HepG2 (cell line): ENCODE results near the gene TNFSF13B. TPM values are rescaled to one million over a fixed set of nuclear protein-coding genes. Genes with fewer than 3 reads are reported as not detected.
"Not testable (repeated sequence)": the region's sequence is repeated elsewhere in the genome, so short reads cannot be mapped to it uniquely, and the experiment has no call there.

ENCODE experiments used
- ATAC-seq: fragments of 200-7000 bp; cut with Tn5 transposase; 3 replicates; pipeline ENCODE4 v1.9.1; 2020; ENCODE audit warnings: mild to moderate bottlenecking, moderate library complexity
- BruUV-seq: library from RNA; stranded (reverse); fragments of 400-500 nt; replicated peaks from 2 replicates; lab custom pipeline; 2021; lab: Mats Ljungman, UMichigan
- CTCF ChIA-PET: fragments of 300-600 bp; formaldehyde crosslinking; extraction: SDS; loops from one replicate; lab custom pipeline; 2021; ENCODE audit warnings: low total read pairs, inconsistent platforms, low intra/inter-chr PET ratio; lab: Yijun Ruan, JAX
- POLR2A ChIA-PET: fragments of 350-600 bp; sonication (Branson Sonifier 250); formaldehyde crosslinking; loops from one replicate; lab custom pipeline; 2020; ENCODE audit warnings: antibody characterized with exemption, inconsistent platforms; lab: Yijun Ruan, JAX
- DNase-seq: peaks from one replicate; pipeline ENCODE4 v3.0.0-alpha.2; 2015; ENCODE audit warnings: low spot score
- FAIRE-seq: peaks from 3 replicates; lab custom pipeline; 2011; peaks lifted over from hg19 to GRCh38; lab: Jason Lieb, UNC
- H2AFZ ChIP-seq: one replicate; pipeline ENCODE4 v1.6.1; 2011; ENCODE audit warnings: low read length, inconsistent platforms
- H3K27ac ChIP-seq: fragments of 300-600 bp; 3 replicates; pipeline ENCODE4 v1.8.0; 2011; ENCODE audit warnings: mixed run types, mild to moderate bottlenecking, mixed read lengths, low read length, inconsistent platforms; ENCODE audit not compliant: insufficient read depth; ENCODE audit errors: extremely low read length
- H3K27me3 ChIP-seq, 2 experiments: fragments of 200-600 bp in 1 of 2; 2 replicates in 1 of 2; 3 replicates in 1 of 2; pipeline versions ENCODE4 v1.6.0 to v1.8.0; 2011; ENCODE audit warnings: low read length in 2 of 2, mild to moderate bottlenecking in 2 of 2, moderate library complexity in 2 of 2, inconsistent platforms in 1 of 2; ENCODE audit not compliant: insufficient read depth in 2 of 2, control insufficient read depth in 1 of 2
- H3K36me3 ChIP-seq, 2 experiments: fragments of 200-600 bp in 1 of 2; replicated peaks in 1 of 2; 2 replicates in 1 of 2; 3 replicates in 1 of 2; pipeline versions ENCODE4 v1.5.1 to v1.8.0; 2011; ENCODE audit warnings: low read length in 2 of 2, inconsistent platforms in 1 of 2; ENCODE audit not compliant: insufficient read depth in 2 of 2, control insufficient read depth in 1 of 2
- H3K4me1 ChIP-seq: 2 replicates; pipeline ENCODE4 v1.5.1; 2012; ENCODE audit warnings: low read length, inconsistent platforms; ENCODE audit not compliant: insufficient read depth
- H3K4me2 ChIP-seq: 2 replicates; pipeline ENCODE4 v1.6.0; 2011; ENCODE audit warnings: low read depth, low read length, inconsistent platforms
- H3K4me3 ChIP-seq, 3 experiments: fragments of 200-600 bp in 1 of 3; sonication (generic), shearing (Covaris generic) in 1 of 3; replicated peaks in 1 of 3; 2 replicates each; pipeline ENCODE4 v1.5.1; 2011 to 2016; ENCODE audit warnings: low read length in 3 of 3, inconsistent platforms in 2 of 3, low read depth in 2 of 3, mild to moderate bottlenecking in 2 of 3, control low read depth in 1 of 3, mixed read lengths in 1 of 3; ENCODE audit not compliant: insufficient read depth in 1 of 3
- H3K79me2 ChIP-seq: one replicate; pipeline ENCODE4 v1.6.1; 2011; ENCODE audit warnings: low read length, inconsistent platforms; ENCODE audit not compliant: insufficient read depth
- H3K9ac ChIP-seq: 2 replicates; pipeline ENCODE4 v1.6.0; 2011; ENCODE audit warnings: mild to moderate bottlenecking, low read depth, low read length, inconsistent platforms; ENCODE audit not compliant: insufficient read depth
- H3K9me3 ChIP-seq: 2 replicates; pipeline ENCODE4 v1.5.1; 2012; ENCODE audit warnings: mild to moderate bottlenecking, low read length
- H4K20me1 ChIP-seq: 2 replicates; pipeline ENCODE4 v1.6.0; 2011; ENCODE audit warnings: inconsistent platforms, mild to moderate bottlenecking, low read length, moderate library complexity; ENCODE audit not compliant: insufficient read depth
- WGBS: methylation state at CpG from one replicate; pipeline ENCODE4 v1.1.6; 2017; ENCODE audit warnings: low lambda C conversion rate; 5-methylcytosine and 5-hydroxymethylcytosine counted together
- in situ Hi-C: cut with HindIII; loops from 2 replicates; pipeline ENCODE4 v1.10.0; 2017; ENCODE audit warnings: low pct_unique_long_range_greater_than_20kb; ENCODE audit not compliant: extremely low pct_ligation_motif_present
- intact Hi-C: fragments of 100-400 bp; cut with micrococcal nuclease; formaldehyde crosslinking; loops from one replicate; pipeline ENCODE4 v1.10.0; 2022; ENCODE audit not compliant: unreplicated experiment
- polyA plus RNA-seq, 8 experiments: library from polyadenylated mRNA; depleted of rRNA in 3 of 8; stranded (reverse) in 7 of 8; unstranded in 1 of 8; fragments of >200 nt; fragmentation: Illumina TruSeq in 4 of 8; extraction: Trizol in 4 of 8; gene quantifications; 2 replicates each; pipeline versions ENCODE4 v1.2.1 to v1.2.3, GENCODE V29; 2011 to 2016; ENCODE audit warnings: low read depth in 4 of 8, missing spikeins in 1 of 8, mixed read lengths in 1 of 8; ENCODE audit not compliant: insufficient read depth in 1 of 8
- total RNA-seq, 5 experiments: library from RNA; depleted of rRNA; stranded (reverse); fragments of >200 nt; fragmentation: Illumina TruSeq; extraction: Trizol; gene quantifications; 2 replicates each; pipeline ENCODE4 v1.2.3, GENCODE V29; 2016; ENCODE audit warnings: low read depth in 1 of 5
- TF ChIP-seq, protein P1 (sequence below), 2 experiments: fragments of 450-650 bp in 1 of 2; sonication (generic) in 1 of 2; formaldehyde crosslinking in 1 of 2; IDR thresholded peaks; 2 replicates each; pipeline versions ENCODE4 v1.6.1 to v1.8.0; 2016 to 2022; ENCODE audit warnings: antibody characterized with exemption in 1 of 2, mild to moderate bottlenecking in 1 of 2, missing genetic modification reagents in 1 of 2

Gene TNFSF13B
- total and polyA plus RNA-seq, 2 of the 13 experiments (the other 11 are each of a cell fraction or from before 2014, with no cell fraction given), result 0.13 to 0.20 TPM

DNA sequence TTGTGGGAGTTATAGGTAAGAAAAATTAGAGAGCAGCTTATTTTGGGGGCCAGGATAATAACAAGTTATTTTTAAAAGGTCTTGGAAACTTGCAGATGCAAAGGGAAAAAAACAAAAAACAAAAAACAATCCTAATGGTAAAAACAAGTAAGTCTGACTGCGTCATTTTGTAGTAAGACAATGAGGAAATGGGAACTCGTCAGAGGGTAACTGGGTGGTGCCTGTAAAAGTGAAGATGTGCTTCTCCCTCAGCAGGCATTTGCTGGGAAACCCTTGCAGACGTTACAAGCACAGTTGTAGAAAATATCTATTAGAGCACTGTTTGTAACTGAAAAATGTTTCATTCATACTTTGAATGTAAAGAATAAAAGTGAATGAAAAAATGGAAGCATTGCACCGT lies 2.2 kb upstream of the TNFSF13B start (continued):
- TF ChIP-seq, protein P1, sequence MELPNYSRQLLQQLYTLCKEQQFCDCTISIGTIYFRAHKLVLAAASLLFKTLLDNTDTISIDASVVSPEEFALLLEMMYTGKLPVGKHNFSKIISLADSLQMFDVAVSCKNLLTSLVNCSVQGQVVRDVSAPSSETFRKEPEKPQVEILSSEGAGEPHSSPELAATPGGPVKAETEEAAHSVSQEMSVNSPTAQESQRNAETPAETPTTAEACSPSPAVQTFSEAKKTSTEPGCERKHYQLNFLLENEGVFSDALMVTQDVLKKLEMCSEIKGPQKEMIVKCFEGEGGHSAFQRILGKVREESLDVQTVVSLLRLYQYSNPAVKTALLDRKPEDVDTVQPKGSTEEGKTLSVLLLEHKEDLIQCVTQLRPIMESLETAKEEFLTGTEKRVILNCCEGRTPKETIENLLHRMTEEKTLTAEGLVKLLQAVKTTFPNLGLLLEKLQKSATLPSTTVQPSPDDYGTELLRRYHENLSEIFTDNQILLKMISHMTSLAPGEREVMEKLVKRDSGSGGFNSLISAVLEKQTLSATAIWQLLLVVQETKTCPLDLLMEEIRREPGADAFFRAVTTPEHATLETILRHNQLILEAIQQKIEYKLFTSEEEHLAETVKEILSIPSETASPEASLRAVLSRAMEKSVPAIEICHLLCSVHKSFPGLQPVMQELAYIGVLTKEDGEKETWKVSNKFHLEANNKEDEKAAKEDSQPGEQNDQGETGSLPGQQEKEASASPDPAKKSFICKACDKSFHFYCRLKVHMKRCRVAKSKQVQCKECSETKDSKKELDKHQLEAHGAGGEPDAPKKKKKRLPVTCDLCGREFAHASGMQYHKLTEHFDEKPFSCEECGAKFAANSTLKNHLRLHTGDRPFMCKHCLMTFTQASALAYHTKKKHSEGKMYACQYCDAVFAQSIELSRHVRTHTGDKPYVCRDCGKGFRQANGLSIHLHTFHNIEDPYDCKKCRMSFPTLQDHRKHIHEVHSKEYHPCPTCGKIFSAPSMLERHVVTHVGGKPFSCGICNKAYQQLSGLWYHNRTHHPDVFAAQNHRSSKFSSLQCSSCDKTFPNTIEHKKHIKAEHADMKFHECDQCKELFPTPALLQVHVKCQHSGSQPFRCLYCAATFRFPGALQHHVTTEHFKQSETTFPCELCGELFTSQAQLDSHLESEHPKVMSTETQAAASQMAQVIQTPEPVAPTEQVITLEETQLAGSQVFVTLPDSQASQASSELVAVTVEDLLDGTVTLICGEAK (IDR thresholded peaks at IDR 0.05), result no peak
- TF ChIP-seq, protein P1 (CRISPR knock-in tag; IDR thresholded peaks at IDR 0.05), result no peak

DNA sequence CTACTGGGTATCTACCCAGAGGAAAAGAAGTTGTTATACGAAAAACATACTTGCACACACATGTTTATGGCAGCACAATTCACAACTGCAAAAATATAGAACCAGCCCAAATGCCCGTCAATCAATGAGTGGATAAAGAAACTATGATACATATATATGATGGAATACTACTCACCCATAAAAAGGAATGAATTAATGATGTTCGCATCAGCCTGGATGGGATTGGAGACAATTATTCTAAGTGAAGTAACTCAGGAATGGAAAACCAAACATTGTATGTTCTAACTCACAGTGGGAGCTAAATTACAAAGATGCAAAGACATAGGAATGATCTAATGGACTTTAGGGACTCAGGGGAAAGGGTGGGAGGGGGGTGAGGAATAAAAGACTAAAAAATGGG lies 1.7 kb upstream of the TNFSF13B start:
- FAIRE-seq, H3K27me3 ChIP-seq, POLR2A ChIA-PET, H3K27ac ChIP-seq, H2AFZ ChIP-seq, in situ Hi-C loops, H3K79me2 ChIP-seq, H4K20me1 ChIP-seq, H3K4me2 ChIP-seq, H3K9me3 ChIP-seq, H3K9ac ChIP-seq, intact Hi-C loops, H3K36me3 ChIP-seq, DNase-seq, BruUV-seq, CTCF ChIA-PET, H3K4me3 ChIP-seq, ATAC-seq: not testable (repeated sequence)
- 9% methylated on average over 3 of the region's 3 CpGs for WGBS
- H3K4me1 ChIP-seq, result peaks cover 12% of the 10 kb centered on the region; the same call in 1 of the 2 replicates
